HepG2 (cell line): ENCODE measurements around the gene HNRNPA2B1. TPM values are rescaled to one million over a fixed set of nuclear protein-coding genes. Genes with fewer than 3 reads are reported as not detected.

Source experiments
- CBFB ChIP-seq: sonication (generic); formaldehyde crosslinking; IDR thresholded peaks from 2 replicates; pipeline ENCODE4 v1.4.0; 2020; ENCODE audit warnings: missing genetic modification reagents
- CEBPG ChIP-seq: IDR thresholded peaks from 2 replicates; pipeline ENCODE4 v1.6.1; 2016
- HHEX ChIP-seq: IDR thresholded peaks from 2 replicates; pipeline ENCODE4 v1.6.1; 2016; ENCODE audit warnings: control low read depth
- KLF11 ChIP-seq: IDR thresholded peaks from 2 replicates; pipeline ENCODE4 v1.6.1; 2016; ENCODE audit warnings: missing compliant biosample characterization
- NR1H2 ChIP-seq: sonication (generic); formaldehyde crosslinking; IDR thresholded peaks from 2 replicates; pipeline ENCODE4 v1.8.1; 2022; ENCODE audit warnings: low read depth, missing genetic modification reagents, borderline replicate concordance
- POLR2G ChIP-seq: fragments of 200-400 bp; formaldehyde crosslinking; IDR thresholded peaks from 2 replicates; pipeline ENCODE4 v1.6.1; 2018; ENCODE audit warnings: mild to moderate bottlenecking, low read depth, low read length, moderate library complexity
- SOX6 ChIP-seq, 2 experiments: fragments of 450-650 bp in 1 of 2; sonication (generic) in 1 of 2; formaldehyde crosslinking in 1 of 2; IDR thresholded peaks; 2 replicates each; pipeline versions ENCODE4 v1.4.0 to v1.6.1; 2017 to 2020; ENCODE audit warnings: antibody characterized with exemption in 1 of 2, mild to moderate bottlenecking in 1 of 2, missing genetic modification reagents in 1 of 2
- ZNF460 ChIP-seq: sonication (generic); formaldehyde crosslinking; IDR thresholded peaks from 2 replicates; pipeline ENCODE4 v1.5.1; 2020; ENCODE audit warnings: missing genetic modification reagents, mild to moderate bottlenecking, borderline replicate concordance
- ZNF572 ChIP-seq: sonication (generic); formaldehyde crosslinking; IDR thresholded peaks from 2 replicates; pipeline ENCODE4 v1.5.1; 2020; ENCODE audit warnings: mild to moderate bottlenecking, missing genetic modification reagents
- polyA plus RNA-seq, 8 experiments: library from polyadenylated mRNA; depleted of rRNA in 3 of 8; stranded (reverse) in 7 of 8; unstranded in 1 of 8; fragments of >200 nt; fragmentation: Illumina TruSeq in 4 of 8; extraction: Trizol in 4 of 8; gene quantifications; 2 replicates each; pipeline versions ENCODE4 v1.2.1 to v1.2.3, GENCODE V29; 2011 to 2016; ENCODE audit warnings: low read depth in 4 of 8, missing spikeins in 1 of 8, mixed read lengths in 1 of 8; ENCODE audit not compliant: insufficient read depth in 1 of 8
- total RNA-seq, 5 experiments: library from RNA; depleted of rRNA; stranded (reverse); fragments of >200 nt; fragmentation: Illumina TruSeq; extraction: Trizol; gene quantifications; 2 replicates each; pipeline ENCODE4 v1.2.3, GENCODE V29; 2016; ENCODE audit warnings: low read depth in 1 of 5
- TF ChIP-seq, protein P1 (sequence below): sonication (generic); formaldehyde crosslinking; IDR thresholded peaks from 2 replicates; pipeline ENCODE4 v1.5.0; 2020; ENCODE audit warnings: mild to moderate bottlenecking, missing genetic modification reagents
- TF ChIP-seq, protein P2 (sequence below): sonication (generic); formaldehyde crosslinking; IDR thresholded peaks from 2 replicates; pipeline ENCODE4 v1.4.0; 2020; ENCODE audit warnings: mild to moderate bottlenecking, missing genetic modification reagents
- TF ChIP-seq, protein P3 (sequence below): sonication (generic); formaldehyde crosslinking; IDR thresholded peaks from 2 replicates; pipeline ENCODE4 v1.4.0; 2020; ENCODE audit warnings: low read depth, mild to moderate bottlenecking, missing genetic modification reagents
- TF ChIP-seq, protein P4 (sequence below): sonication (generic); formaldehyde crosslinking; IDR thresholded peaks from 2 replicates; pipeline ENCODE4 v1.5.1; 2020; ENCODE audit warnings: missing genetic modification reagents, mild to moderate bottlenecking, borderline replicate concordance
- TF ChIP-seq, protein P5 (sequence below), 2 experiments: fragments of 450-650 bp in 1 of 2; sonication (generic) in 1 of 2; formaldehyde crosslinking; IDR thresholded peaks; 2 replicates each; pipeline versions ENCODE4 v1.5.0 to v1.8.0; 2020 to 2022; ENCODE audit warnings: mild to moderate bottlenecking in 1 of 2, missing genetic modification reagents in 1 of 2

Gene HNRNPA2B1
- total and polyA plus RNA-seq, 2 of the 13 experiments (the other 11 are each of a cell fraction or from before 2014, with no cell fraction given) = 193 to 412 TPM

DNA sequence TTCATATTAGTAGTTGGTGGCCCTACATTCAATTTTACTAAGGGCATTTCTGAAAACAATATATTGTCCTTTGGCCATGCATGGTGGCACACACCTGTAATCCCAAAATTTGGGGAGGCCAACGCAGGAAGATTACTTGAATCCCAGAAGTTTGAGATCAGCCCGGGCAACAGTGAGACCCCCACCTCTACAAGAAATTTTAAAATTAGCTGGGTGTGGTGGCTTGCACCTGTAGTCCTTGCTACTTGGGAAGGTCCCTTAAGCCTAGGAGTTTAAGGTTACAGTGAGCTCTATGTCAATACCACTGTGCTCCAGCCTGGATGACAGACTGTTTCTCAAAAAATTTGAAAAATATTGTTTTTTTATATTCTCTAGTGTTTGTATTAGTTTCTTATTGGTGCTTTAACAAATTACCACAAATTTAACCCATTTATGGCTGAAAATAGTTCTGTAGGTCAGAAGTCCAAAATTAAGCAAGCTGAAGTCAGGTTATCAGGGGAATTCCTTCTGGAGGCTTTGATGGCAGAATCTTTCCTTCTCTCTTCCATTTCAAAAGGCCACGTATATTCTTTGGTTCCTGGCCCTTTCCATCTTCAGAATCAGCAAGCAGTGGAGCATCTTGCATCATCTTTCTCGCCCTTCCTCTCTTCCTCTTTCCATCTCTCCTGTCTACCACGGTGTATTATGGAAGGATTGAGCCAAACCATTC, 13.4 kb upstream of the HNRNPA2B1 start (continued):
- TF ChIP-seq CBFB (CRISPR knock-in tag) (no peak), SOX6 (IDR thresholded peaks at IDR 0.05) (no peak), SOX6 (CRISPR knock-in tag; IDR thresholded peaks at IDR 0.05) (no peak), HHEX (CRISPR knock-in tag) (no peak), NR1H2 (no peak), ZNF572 (no peak), ZNF460 (peak; percentile 47; the same call in 1 of the 2 replicates), CEBPG (CRISPR knock-in tag) (0 out of 2 replicates have a peak, but pooled peaks have one; percentile 14), KLF11 (no peak), POLR2G (peak; percentile 57)
- TF ChIP-seq, protein P1, sequence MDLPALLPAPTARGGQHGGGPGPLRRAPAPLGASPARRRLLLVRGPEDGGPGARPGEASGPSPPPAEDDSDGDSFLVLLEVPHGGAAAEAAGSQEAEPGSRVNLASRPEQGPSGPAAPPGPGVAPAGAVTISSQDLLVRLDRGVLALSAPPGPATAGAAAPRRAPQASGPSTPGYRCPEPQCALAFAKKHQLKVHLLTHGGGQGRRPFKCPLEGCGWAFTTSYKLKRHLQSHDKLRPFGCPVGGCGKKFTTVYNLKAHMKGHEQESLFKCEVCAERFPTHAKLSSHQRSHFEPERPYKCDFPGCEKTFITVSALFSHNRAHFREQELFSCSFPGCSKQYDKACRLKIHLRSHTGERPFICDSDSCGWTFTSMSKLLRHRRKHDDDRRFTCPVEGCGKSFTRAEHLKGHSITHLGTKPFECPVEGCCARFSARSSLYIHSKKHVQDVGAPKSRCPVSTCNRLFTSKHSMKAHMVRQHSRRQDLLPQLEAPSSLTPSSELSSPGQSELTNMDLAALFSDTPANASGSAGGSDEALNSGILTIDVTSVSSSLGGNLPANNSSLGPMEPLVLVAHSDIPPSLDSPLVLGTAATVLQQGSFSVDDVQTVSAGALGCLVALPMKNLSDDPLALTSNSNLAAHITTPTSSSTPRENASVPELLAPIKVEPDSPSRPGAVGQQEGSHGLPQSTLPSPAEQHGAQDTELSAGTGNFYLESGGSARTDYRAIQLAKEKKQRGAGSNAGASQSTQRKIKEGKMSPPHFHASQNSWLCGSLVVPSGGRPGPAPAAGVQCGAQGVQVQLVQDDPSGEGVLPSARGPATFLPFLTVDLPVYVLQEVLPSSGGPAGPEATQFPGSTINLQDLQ (CRISPR knock-in tag) = no peak
- TF ChIP-seq, protein P2, sequence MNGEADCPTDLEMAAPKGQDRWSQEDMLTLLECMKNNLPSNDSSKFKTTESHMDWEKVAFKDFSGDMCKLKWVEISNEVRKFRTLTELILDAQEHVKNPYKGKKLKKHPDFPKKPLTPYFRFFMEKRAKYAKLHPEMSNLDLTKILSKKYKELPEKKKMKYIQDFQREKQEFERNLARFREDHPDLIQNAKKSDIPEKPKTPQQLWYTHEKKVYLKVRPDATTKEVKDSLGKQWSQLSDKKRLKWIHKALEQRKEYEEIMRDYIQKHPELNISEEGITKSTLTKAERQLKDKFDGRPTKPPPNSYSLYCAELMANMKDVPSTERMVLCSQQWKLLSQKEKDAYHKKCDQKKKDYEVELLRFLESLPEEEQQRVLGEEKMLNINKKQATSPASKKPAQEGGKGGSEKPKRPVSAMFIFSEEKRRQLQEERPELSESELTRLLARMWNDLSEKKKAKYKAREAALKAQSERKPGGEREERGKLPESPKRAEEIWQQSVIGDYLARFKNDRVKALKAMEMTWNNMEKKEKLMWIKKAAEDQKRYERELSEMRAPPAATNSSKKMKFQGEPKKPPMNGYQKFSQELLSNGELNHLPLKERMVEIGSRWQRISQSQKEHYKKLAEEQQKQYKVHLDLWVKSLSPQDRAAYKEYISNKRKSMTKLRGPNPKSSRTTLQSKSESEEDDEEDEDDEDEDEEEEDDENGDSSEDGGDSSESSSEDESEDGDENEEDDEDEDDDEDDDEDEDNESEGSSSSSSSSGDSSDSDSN = no peak
- TF ChIP-seq, protein P3, sequence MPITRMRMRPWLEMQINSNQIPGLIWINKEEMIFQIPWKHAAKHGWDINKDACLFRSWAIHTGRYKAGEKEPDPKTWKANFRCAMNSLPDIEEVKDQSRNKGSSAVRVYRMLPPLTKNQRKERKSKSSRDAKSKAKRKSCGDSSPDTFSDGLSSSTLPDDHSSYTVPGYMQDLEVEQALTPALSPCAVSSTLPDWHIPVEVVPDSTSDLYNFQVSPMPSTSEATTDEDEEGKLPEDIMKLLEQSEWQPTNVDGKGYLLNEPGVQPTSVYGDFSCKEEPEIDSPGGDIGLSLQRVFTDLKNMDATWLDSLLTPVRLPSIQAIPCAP (CRISPR knock-in tag) = no peak
- TF ChIP-seq, protein P4, sequence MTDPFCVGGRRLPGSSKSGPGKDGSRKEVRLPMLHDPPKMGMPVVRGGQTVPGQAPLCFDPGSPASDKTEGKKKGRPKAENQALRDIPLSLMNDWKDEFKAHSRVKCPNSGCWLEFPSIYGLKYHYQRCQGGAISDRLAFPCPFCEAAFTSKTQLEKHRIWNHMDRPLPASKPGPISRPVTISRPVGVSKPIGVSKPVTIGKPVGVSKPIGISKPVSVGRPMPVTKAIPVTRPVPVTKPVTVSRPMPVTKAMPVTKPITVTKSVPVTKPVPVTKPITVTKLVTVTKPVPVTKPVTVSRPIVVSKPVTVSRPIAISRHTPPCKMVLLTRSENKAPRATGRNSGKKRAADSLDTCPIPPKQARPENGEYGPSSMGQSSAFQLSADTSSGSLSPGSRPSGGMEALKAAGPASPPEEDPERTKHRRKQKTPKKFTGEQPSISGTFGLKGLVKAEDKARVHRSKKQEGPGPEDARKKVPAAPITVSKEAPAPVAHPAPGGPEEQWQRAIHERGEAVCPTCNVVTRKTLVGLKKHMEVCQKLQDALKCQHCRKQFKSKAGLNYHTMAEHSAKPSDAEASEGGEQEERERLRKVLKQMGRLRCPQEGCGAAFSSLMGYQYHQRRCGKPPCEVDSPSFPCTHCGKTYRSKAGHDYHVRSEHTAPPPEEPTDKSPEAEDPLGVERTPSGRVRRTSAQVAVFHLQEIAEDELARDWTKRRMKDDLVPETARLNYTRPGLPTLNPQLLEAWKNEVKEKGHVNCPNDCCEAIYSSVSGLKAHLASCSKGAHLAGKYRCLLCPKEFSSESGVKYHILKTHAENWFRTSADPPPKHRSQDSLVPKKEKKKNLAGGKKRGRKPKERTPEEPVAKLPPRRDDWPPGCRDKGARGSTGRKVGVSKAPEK = no peak
- TF ChIP-seq, protein P5, sequence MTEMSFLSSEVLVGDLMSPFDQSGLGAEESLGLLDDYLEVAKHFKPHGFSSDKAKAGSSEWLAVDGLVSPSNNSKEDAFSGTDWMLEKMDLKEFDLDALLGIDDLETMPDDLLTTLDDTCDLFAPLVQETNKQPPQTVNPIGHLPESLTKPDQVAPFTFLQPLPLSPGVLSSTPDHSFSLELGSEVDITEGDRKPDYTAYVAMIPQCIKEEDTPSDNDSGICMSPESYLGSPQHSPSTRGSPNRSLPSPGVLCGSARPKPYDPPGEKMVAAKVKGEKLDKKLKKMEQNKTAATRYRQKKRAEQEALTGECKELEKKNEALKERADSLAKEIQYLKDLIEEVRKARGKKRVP (CRISPR knock-in tag; IDR thresholded peaks at IDR 0.05) = peak in 1 of 2 experiments; percentile 34; a peak in 1 of 4 replicates
